Measurements from ENCODE around the gene SNAP25. TPM values are rescaled to one million over a fixed set of nuclear protein-coding genes. Genes with fewer than 3 reads are reported as not detected.

Gene SNAP25
- total RNA-seq, 1 donor from 2014 or later: 0.43 TPM

GRCh38 chr20:10321138-10321717, 102.6 kb downstream of the SNAP25 start:
- Histone ChIP-seq H3K4me1 (no peaks in the 10 kb centered on the region), H3K27me3 (no peaks in the 10 kb centered on the region), H3K36me3 (no peaks in the 10 kb centered on the region), H3K9me3 (no peaks in the 10 kb centered on the region), H3K4me3 (no peak overlapping the region), H3K27ac (no peak overlapping the region)
- no peak for DNase-seq (ENCODE audit: low spot score in 2 of 2)
- intact Hi-C loops (cut with DNase I): no loop called here
- TF ChIP-seq CTCF (IDR thresholded peaks at IDR 0.05): no peak

- Histone ChIP-seq H3K4me1 (no peaks in the 10 kb centered on the region), H3K27me3 (no peaks in the 10 kb centered on the region), H3K9me3 (no peaks in the 10 kb centered on the region), H3K36me3 (no peaks in the 10 kb centered on the region), H3K4me3 (no peak overlapping the region), H3K27ac (no peak overlapping the region)
- DNase-seq (ENCODE audit: low spot score in 2 of 2): no peak
- TF ChIP-seq CTCF (IDR thresholded peaks at IDR 0.05): no peak
- intact Hi-C loops (cut with DNase I): no loop called here
These were observed 103.7 kb downstream of the SNAP25 start for GRCh38 chr20:10322073-10323012.

DNA sequence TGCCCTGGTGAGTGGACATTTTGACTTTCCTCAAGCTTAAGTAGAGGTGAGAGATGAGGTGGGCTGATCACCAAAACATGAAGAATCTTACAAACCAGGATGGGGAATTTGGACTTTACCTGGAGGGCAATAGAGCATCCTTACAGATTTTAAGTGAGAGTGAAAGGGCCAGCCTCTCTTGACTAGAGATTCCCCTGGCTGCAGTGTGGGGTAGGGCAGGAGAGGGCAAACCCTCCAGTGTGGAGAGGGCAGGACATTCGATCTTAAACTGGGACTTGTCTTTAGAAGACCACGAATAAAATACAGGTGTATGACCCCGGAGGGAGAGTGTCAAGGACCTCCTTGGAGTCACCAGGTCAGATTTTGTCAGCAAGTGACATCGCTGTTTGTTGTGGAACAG, 105.1 kb downstream of the SNAP25 start:
- no peaks in the 10 kb centered on the region for H3K9me3 ChIP-seq
- TF ChIP-seq CTCF (IDR thresholded peaks at IDR 0.05): no peak
- no peaks in the 10 kb centered on the region for H3K27me3 ChIP-seq
- no peaks in the 10 kb centered on the region for H3K4me1 ChIP-seq
- intact Hi-C loops (cut with DNase I): no loop called here
- H3K36me3 ChIP-seq: no peaks in the 10 kb centered on the region
- no peak overlapping the region for H3K27ac ChIP-seq
- no peak overlapping the region for H3K4me3 ChIP-seq
- DNase-seq (ENCODE audit: low spot score in 2 of 2): no peak

- no peaks in the 10 kb centered on the region for H3K9me3 ChIP-seq
These were observed 105.7 kb downstream of the SNAP25 start for GRCh38 chr20:10324198-10324847.

GRCh38 chr20:10328897-10329255, 110.2 kb downstream of the SNAP25 start:
- no peak for DNase-seq (ENCODE audit: low spot score in 2 of 2)
- Histone ChIP-seq H3K27me3 (no peaks in the 10 kb centered on the region), H3K4me1 (no peaks in the 10 kb centered on the region), H3K4me3 (no peak overlapping the region), H3K9me3 (no peaks in the 10 kb centered on the region), H3K27ac (no peak overlapping the region), H3K36me3 (no peaks in the 10 kb centered on the region)
- intact Hi-C loops (cut with DNase I): no loop called here
- TF ChIP-seq CTCF (IDR thresholded peaks at IDR 0.05): no peak

More at GRCh38 chr20:10324198-10324847, 105.7 kb downstream of the SNAP25 start:
- Histone ChIP-seq H3K36me3 (no peaks in the 10 kb centered on the region), H3K4me1 (no peaks in the 10 kb centered on the region), H3K4me3 (no peak overlapping the region), H3K27me3 (no peaks in the 10 kb centered on the region), H3K27ac (no peak overlapping the region)
- DNase-seq (ENCODE audit: low spot score in 2 of 2): no peak
- TF ChIP-seq CTCF (IDR thresholded peaks at IDR 0.05): no peak
- intact Hi-C loops (cut with DNase I): no loop called here
